ENCODE results near the gene CDKL2. TPM values are rescaled to one million over a fixed set of nuclear protein-coding genes. Genes with fewer than 3 reads are reported as not detected.

Gene CDKL2
- total RNA-seq, 1 experiment from 2014 or later: 1.5 TPM

GRCh38 chr4:75545526-75545925 is 84.8 kb downstream of the CDKL2 start:
- Mint-ChIP-seq H3K4me3 (no peak overlapping the region), H3K36me3 (ENCODE audit: insufficient read depth in 1 of 3, low read depth in 3 of 3) (peaks cover 0 to 4% (median 0%) of the 10 kb centered on the region in 3 experiments; a peak in 1 of 7 replicates), H3K9me3 (no peaks in the 10 kb centered on the region), H3K4me1 (peaks cover 0 to 5% of the 10 kb centered on the region in 2 experiments; a peak in 1 of 4 replicates), H3K27me3 (ENCODE audit: low read depth) (no peaks in the 10 kb centered on the region), H3K27ac (peak overlapping the region in 1 of 3 experiments; percentile 39; a peak in 1 of 7 replicates)
- H3K18ac ChIP-seq (ENCODE audit: insufficient read length, low read depth, low read length): no peak overlapping the region
- no CpG with 5 or more reads among the region's 5 CpGs for WGBS (ENCODE audit: extremely low coverage, insufficient read length, low lambda C conversion rate)
- H3K79me2 ChIP-seq (ENCODE audit: insufficient read depth, low read length): no peaks in the 10 kb centered on the region
- H2AK5ac ChIP-seq (ENCODE audit: insufficient read length, low read length): no peak overlapping the region
- H2BK20ac ChIP-seq (ENCODE audit: low read depth, low read length, poor library complexity, severe bottlenecking): no peak overlapping the region
- H3K4me2 ChIP-seq (ENCODE audit: insufficient read depth, insufficient read length, low read length): no peak overlapping the region
- H4K91ac ChIP-seq (ENCODE audit: insufficient read length, low read depth, low read length): no peak overlapping the region
- H2BK15ac ChIP-seq (ENCODE audit: low read depth, low read length): no peak overlapping the region
- H3T11ph ChIP-seq (ENCODE audit: low read length): no peak overlapping the region
- no peak for DNase-seq
- no peaks in the 10 kb centered on the region; the same call in 1 of the 2 replicates for H3K4me1 ChIP-seq (ENCODE audit: insufficient read depth, low read length)
- H3K4ac ChIP-seq (ENCODE audit: low read depth, low read length): no peak overlapping the region
- H4K20me1 ChIP-seq (ENCODE audit: control insufficient read depth, insufficient read depth, insufficient read length): no peaks in the 10 kb centered on the region
- no peaks in the 10 kb centered on the region for H3K79me1 ChIP-seq (ENCODE audit: insufficient read depth, low read depth, low read length, poor library complexity, severe bottlenecking)
- H3K23ac ChIP-seq (ENCODE audit: insufficient read length, low read depth, low read length): no peak overlapping the region
- H3K9ac ChIP-seq (ENCODE audit: extremely low read depth, insufficient read length, low read length): no peak overlapping the region
- H3K56ac ChIP-seq (ENCODE audit: insufficient read length, low read depth, low read length): no peak overlapping the region
- TF ChIP-seq CTCF (conservative IDR thresholded peaks at IDR 0.05): no peak
- H2BK120ac ChIP-seq (ENCODE audit: low read depth, low read length, poor library complexity, severe bottlenecking): no peak overlapping the region
- no peak overlapping the region for H4K8ac ChIP-seq (replicated peaks; ENCODE audit: insufficient read length, low read depth, low read length)
- no peak overlapping the region for H4K5ac ChIP-seq (ENCODE audit: insufficient read length, low read depth, low read length)
- H2BK5ac ChIP-seq (ENCODE audit: insufficient read length, low read length): no peak overlapping the region
- H3K23me2 ChIP-seq (ENCODE audit: insufficient read length, low read depth, low read length, poor library complexity, severe bottlenecking): no peaks in the 10 kb centered on the region
- no peak overlapping the region for H2BK12ac ChIP-seq (ENCODE audit: insufficient read length, low read depth, low read length)
- no peak overlapping the region for H3K27ac ChIP-seq (ENCODE audit: insufficient read length, low read depth, low read length)
- no peaks in the 10 kb centered on the region for H3K9me3 ChIP-seq (ENCODE audit: control insufficient read depth, low read depth, low read length)
- H3K14ac ChIP-seq (ENCODE audit: insufficient read depth, low read length): peak overlapping the region; percentile 60; the same call in 1 of the 2 replicates
- no peak overlapping the region for H2AFZ ChIP-seq (ENCODE audit: low read length)
- no peaks in the 10 kb centered on the region for H3K27me3 ChIP-seq (ENCODE audit: insufficient read depth, low read length)

Measured in H9 (cell line).